Measurements from ENCODE around the gene CFAP74.
A peak's percentile ranks its signal among the peaks of the same experiment; 100 is the strongest.

Gene CFAP74

GRCh38 chr1:1928231-1929101, 75.1 kb downstream of the CFAP74 start:
- Mint-ChIP-seq H3K36me3 (no peaks in the 10 kb centered on the region), H3K4me1 (no peaks in the 10 kb centered on the region), H3K4me3 (no peak overlapping the region), H3K27ac (no peak overlapping the region), H3K27me3 (no peaks in the 10 kb centered on the region), H3K9me3 (no peaks in the 10 kb centered on the region)

GRCh38 chr1:1927751-1928150, 75.8 kb downstream of the CFAP74 start:
- Mint-ChIP-seq H3K36me3 (no peaks in the 10 kb centered on the region), H3K4me3 (no peak overlapping the region), H3K27ac (no peak overlapping the region)

DNA sequence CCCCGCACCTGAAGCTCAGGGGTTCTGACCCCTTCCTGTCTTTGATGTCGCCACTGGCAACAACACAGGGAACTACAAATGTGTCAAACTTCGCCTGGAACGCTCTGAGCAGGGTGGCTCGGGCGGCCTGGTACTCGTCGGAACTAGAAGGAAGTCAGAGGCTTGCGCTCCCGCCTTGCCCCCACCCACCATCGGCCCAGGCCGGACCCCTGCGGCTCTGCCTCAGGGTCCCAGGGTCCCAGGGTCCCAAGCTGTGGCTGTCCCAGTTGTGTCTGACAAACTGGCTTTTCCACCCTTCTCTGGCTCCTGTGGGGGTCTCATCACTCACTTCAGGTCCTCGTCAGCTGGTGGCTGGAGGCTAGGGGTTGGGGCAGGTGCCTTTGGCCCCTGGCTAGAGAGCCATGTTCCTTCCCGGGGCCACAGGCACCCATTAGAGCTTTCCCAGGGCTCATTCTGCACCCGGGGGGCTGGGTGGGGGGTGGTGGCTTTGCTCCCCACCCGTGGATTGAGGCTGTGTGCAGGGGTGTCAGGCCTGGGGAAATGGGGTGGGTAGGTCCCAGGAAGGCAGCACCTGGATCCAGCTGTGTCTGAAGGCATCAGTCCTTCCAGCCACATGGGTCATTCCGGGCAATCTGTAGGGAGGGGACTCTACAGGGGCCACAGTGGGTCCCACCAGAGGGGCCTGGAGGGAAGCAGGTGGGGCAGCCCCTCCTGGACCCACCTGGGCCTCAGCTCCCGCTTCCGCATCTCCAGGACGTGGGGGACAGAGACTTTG, 76.5 kb downstream of the CFAP74 start:
- Mint-ChIP-seq H3K27me3 (no peaks in the 10 kb centered on the region), H3K27ac (no peak overlapping the region), H3K9me3 (no peaks in the 10 kb centered on the region), H3K4me3 (no peak overlapping the region), H3K4me1 (no peaks in the 10 kb centered on the region), H3K36me3 (no peaks in the 10 kb centered on the region)

More at GRCh38 chr1:1927751-1928150, 75.8 kb downstream of the CFAP74 start:
- H3K9me3 Mint-ChIP-seq: no peaks in the 10 kb centered on the region
- H3K27me3 Mint-ChIP-seq: no peaks in the 10 kb centered on the region
- no peaks in the 10 kb centered on the region for H3K4me1 Mint-ChIP-seq

DNA sequence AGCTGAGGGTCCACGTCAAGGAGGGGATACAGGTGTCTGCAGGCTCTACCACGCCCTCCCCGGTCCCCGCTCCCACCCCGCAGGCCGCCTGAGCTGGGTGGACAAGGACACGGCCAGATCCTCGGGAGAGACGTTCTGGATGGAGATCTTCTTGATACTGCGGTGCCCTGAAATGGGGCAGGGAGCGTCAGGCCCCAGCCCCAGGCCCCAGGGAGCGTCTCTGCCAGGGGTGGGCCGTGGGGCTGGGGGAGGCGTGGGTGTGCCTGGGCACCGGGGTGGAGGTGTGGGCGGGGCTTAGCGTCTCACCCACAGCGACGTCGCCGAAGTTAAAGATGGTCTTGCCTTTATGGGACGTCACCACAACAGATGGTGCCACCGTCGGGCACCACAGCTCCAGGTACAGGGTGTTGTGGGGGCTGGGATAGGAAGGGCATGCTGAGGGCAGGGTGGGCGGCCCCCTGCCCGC, 77.2 kb downstream of the CFAP74 start:
- Mint-ChIP-seq H3K36me3 (no peaks in the 10 kb centered on the region), H3K4me3 (no peak overlapping the region), H3K4me1 (no peaks in the 10 kb centered on the region), H3K27ac (no peak overlapping the region), H3K9me3 (no peaks in the 10 kb centered on the region), H3K27me3 (no peaks in the 10 kb centered on the region)

DNA sequence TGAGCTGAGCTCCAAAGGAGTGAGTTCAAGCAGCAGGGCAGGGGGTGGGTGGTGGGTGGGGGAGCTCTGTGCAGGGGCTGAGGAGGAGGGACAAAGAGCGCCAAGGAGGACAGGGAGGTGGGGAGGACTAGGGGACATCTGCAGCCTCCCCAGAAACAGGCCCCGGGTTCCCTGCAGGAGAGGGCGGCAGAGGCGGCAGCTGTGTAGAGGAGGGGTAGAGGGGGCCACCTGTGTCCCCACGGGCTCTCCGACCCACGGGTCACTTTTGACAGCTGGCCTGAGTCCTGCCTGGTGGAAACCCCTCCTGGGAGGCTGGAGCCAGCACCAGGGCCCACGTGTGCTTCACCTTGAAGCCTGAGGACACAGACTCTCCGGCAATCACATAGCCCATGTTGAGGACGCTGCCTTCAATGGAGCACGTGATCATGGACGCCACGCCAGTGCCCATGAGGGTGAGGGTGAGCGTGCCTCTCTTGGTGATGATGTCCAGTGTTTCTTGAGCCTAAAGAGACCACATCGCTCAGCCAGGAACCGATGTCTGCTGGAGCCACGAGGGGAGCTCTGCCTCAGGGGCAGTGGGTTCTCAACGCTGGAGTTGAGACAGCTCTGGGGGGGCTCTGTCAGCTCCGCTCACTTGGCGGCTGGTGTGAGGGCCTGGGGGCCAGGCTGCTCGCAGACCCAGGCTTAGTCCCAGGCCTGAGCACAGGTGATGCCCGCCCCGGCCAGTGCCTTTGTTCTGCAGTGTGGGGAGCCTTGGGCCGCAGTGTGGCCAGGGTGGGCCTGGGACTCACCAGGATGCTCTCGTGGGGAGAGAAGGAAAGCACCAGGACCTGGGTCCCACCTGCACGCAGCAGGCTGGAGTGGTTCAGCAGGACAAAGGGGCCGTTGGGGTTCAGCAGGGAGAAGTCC, 77.9 kb downstream of the CFAP74 start:
- H3K36me3 Mint-ChIP-seq: no peaks in the 10 kb centered on the region
- H3K27ac Mint-ChIP-seq: no peak overlapping the region
- H3K27me3 Mint-ChIP-seq: no peaks in the 10 kb centered on the region
- no peaks in the 10 kb centered on the region for H3K9me3 Mint-ChIP-seq
- no peaks in the 10 kb centered on the region for H3K4me1 Mint-ChIP-seq
- no peak overlapping the region for H3K4me3 Mint-ChIP-seq

DNA sequence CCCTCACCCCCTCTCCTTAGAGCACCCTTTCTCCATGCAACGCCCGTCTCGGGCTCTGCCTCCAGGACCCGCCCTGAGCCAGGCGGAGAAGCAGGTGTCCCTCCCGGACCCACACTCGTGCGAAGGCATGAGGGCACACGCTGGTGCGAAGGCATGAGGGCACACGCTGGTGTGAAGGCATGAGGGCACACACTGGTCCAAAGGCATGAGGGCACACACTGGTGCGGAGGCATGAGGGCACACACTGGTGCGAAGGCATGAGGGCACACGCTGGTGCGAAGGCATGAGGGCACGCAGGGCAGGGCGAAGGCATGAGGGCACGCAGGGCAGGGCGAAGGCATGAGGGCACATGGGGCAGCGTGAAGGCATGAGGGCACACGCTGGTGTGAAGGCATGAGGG, 78.7 kb downstream of the CFAP74 start:
- Mint-ChIP-seq H3K27ac (no peak overlapping the region), H3K9me3 (no peaks in the 10 kb centered on the region), H3K4me3 (no peak overlapping the region), H3K36me3 (no peaks in the 10 kb centered on the region), H3K4me1 (no peaks in the 10 kb centered on the region), H3K27me3 (no peaks in the 10 kb centered on the region)

- H3K9me3 Mint-ChIP-seq: no peaks in the 10 kb centered on the region
- no peaks in the 10 kb centered on the region for H3K27me3 Mint-ChIP-seq
- H3K4me1 Mint-ChIP-seq: no peaks in the 10 kb centered on the region
- no peak overlapping the region for H3K27ac Mint-ChIP-seq
- H3K4me3 Mint-ChIP-seq: no peak overlapping the region
- H3K36me3 Mint-ChIP-seq: no peaks in the 10 kb centered on the region
Observed at GRCh38 chr1:1924386-1924785, 79.2 kb downstream of the CFAP74 start.

DNA sequence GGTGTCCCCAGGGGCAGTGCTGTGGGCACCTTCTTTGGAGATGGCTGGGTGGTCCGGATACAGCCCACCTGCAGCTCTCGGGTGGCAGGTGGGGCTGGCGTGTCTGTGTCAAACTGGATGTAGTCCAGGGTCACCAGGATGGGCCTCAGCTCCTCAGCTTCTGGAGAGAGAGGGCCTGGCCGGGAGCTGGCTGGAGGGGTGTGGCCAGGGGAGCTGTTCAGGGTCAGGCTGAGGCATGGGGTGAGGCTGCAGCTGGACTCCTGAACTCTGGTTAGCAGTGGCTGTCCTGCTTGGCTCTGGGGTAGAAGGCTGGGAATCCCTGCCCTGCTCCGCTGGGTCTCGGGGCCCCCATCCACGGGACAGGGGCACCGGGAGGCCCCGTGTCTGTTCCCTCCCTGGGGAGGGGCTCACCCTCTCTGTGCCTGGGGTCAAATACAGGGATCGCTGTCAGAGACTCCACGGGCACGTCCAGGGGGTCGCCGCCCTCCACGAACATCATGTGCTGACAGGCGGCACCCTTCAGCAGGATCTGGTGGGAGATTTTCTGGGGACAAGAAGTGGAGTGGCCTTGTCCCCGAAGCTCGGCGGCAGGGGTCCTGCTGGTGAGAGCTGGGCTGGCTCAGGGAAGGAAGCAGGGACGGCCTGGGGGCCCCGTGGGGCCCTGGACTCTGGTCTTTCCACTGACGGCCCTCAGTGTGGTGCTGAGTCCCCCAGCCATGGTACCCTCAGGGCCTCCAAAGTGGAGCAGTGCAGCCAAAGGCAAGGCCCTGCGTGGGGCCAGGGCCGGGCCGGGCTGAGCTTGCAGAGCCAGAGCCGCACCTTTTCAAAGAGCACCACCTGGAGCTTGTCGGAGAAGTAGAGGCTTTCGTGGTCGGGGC, 80.4 kb downstream of the CFAP74 start:
- Mint-ChIP-seq H3K4me1 (no peaks in the 10 kb centered on the region), H3K36me3 (no peaks in the 10 kb centered on the region), H3K27ac (no peak overlapping the region), H3K4me3 (no peak overlapping the region), H3K27me3 (no peaks in the 10 kb centered on the region), H3K9me3 (no peaks in the 10 kb centered on the region)

GRCh38 chr1:1922702-1922955, 81.0 kb downstream of the CFAP74 start:
- Mint-ChIP-seq H3K4me3 (no peak overlapping the region), H3K4me1 (no peaks in the 10 kb centered on the region), H3K36me3 (no peaks in the 10 kb centered on the region), H3K27me3 (no peaks in the 10 kb centered on the region), H3K9me3 (no peaks in the 10 kb centered on the region), H3K27ac (no peak overlapping the region)

DNA sequence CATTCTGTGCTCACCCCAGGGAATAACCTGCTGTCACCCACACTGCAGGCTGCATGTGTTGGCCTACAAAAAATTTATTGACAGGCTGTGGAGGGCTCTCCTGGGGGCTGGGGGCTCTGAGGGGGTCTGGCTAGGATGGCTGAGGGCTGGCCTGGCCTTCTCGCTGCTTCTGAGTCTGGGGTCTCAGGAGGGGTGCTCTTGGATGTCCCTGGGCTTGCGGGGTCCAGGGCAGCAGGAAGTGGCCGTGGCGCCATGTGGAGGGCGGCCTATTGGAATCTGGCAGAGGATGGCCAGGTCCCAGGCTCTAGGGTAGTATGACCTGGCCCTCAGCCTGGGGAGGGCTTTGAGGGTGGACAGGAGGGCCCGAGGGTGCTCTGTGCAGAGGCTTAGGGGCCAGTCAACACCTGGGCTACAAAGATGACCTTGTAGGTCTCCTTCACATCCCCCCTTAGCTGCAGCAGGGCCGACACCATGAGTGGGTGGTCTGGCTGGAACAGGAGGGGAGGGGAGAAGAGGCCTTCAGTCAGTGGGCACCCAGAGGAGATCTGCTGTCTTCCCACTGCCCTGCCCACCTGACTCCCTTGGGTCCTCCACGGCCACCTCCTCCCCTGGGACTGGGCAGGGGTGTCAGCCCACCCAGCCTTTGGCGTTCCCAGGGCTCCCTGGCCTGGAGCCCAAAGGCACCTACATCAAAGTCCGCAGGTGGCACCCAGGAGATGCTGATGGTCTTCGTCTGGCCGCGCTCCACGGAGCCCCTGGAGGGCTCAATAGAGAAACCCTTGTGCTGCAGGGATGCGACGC, 81.5 kb downstream of the CFAP74 start:
- Mint-ChIP-seq H3K9me3 (no peaks in the 10 kb centered on the region), H3K27me3 (no peaks in the 10 kb centered on the region), H3K4me1 (no peaks in the 10 kb centered on the region), H3K4me3 (no peak overlapping the region), H3K27ac (no peak overlapping the region), H3K36me3 (no peaks in the 10 kb centered on the region)

DNA sequence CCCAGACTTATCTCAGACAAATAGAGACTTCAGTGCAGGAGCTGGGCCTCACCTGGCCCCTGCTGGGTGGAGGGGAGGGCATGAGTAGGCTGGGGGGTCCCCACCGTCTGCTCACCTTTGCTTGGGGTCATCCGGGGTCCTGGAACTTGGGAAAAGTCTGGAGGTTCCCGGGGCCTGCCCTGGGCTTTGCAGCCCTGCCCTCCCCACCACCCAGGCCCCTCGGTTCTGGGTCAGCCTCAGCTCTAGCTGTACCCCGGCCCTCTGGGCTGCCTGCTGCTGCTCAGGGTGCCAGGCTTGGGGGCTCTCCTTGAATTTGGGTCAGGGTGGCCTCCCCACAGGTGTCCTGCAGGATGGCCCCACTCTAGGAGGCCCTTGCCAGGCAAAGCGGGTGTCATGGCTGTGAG, 82.1 kb downstream of the CFAP74 start:
- Mint-ChIP-seq H3K4me1 (no peaks in the 10 kb centered on the region), H3K27me3 (no peaks in the 10 kb centered on the region), H3K4me3 (no peak overlapping the region), H3K9me3 (no peaks in the 10 kb centered on the region), H3K36me3 (no peaks in the 10 kb centered on the region), H3K27ac (no peak overlapping the region)

- Mint-ChIP-seq H3K36me3 (no peaks in the 10 kb centered on the region), H3K9me3 (no peaks in the 10 kb centered on the region), H3K4me1 (no peaks in the 10 kb centered on the region), H3K4me3 (no peak overlapping the region), H3K27me3 (no peaks in the 10 kb centered on the region), H3K27ac (no peak overlapping the region)
Observed at GRCh38 chr1:1920608-1921458, 82.8 kb downstream of the CFAP74 start.

- H3K4me3 Mint-ChIP-seq: peak overlapping the region; percentile 68
- no peaks in the 10 kb centered on the region for H3K27me3 Mint-ChIP-seq
- no peaks in the 10 kb centered on the region for H3K4me1 Mint-ChIP-seq
- H3K9me3 Mint-ChIP-seq: no peaks in the 10 kb centered on the region
- H3K27ac Mint-ChIP-seq: no peak overlapping the region
- no peaks in the 10 kb centered on the region for H3K36me3 Mint-ChIP-seq
Observed at GRCh38 chr1:1920057-1920607, 83.5 kb downstream of the CFAP74 start.

Data from activated naive CD4-positive, alpha-beta T cell treated with anti-CD3 and anti-CD28 coated beads, Interleukin-2, amount 50 U/mL, for 24 hours (primary cell).